HG02840 (cell line): ENCODE data around the gene SLC16A11.
"Not testable (repeated sequence)": the region's sequence is repeated elsewhere in the genome, so short reads cannot be mapped to it uniquely, and the experiment has no call there.

Source experiments
- ATAC-seq: cut with Tn5 transposase; IDR thresholded peaks from one replicate; pipeline ENCODE4 v1.9.1; 2021; ENCODE audit warnings: mild to moderate bottlenecking, moderate library complexity, moderate number of reproducible peaks; ENCODE audit not compliant: unreplicated experiment, low FRiP score

Gene SLC16A11, protein sequence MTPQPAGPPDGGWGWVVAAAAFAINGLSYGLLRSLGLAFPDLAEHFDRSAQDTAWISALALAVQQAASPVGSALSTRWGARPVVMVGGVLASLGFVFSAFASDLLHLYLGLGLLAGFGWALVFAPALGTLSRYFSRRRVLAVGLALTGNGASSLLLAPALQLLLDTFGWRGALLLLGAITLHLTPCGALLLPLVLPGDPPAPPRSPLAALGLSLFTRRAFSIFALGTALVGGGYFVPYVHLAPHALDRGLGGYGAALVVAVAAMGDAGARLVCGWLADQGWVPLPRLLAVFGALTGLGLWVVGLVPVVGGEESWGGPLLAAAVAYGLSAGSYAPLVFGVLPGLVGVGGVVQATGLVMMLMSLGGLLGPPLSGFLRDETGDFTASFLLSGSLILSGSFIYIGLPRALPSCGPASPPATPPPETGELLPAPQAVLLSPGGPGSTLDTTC

GRCh38 chr17:7043497-7044198 is at the start of gene SLC16A11:
TSS of gene SLC16A11 (minus strand) at chr17:7044092. CDS start at chr17:7043513, 579 bp downstream.
- ATAC-seq: no peak

GRCh38 chr17:7091311-7092005 is 47.6 kb upstream of the SLC16A11 start:
- not testable (repeated sequence) for ATAC-seq

- not testable (repeated sequence) for ATAC-seq
Observed at GRCh38 chr17:7089570-7089969, 45.7 kb upstream of the SLC16A11 start.

- not testable (repeated sequence) for ATAC-seq
Observed at GRCh38 chr17:7088442-7088841, 44.5 kb upstream of the SLC16A11 start.

DNA sequence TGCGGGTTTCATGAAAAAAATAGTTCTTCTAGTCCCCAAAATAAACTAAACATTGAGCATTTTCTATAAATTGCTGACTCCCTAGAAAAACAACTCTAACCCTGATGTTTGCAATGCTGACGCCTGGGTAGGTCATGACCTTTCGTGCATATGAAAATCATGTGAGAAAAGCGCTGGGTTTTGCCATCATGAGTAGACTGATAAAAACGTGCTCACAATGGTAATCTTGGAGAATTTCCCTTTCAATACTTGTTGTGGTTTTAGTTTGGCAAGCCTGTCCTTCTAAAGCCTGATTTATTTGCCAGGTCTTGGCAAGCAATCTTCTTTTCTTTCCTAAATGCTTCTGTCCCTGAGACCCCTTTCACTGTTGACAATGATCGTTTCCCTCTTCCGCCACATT is 40.2 kb upstream of the SLC16A11 start:
- no peak for ATAC-seq

- no peak for ATAC-seq
Observed at GRCh38 chr17:7083592-7083991, 39.7 kb upstream of the SLC16A11 start.

- no peak for ATAC-seq
Observed at GRCh38 chr17:7081341-7082062, 37.6 kb upstream of the SLC16A11 start.

DNA sequence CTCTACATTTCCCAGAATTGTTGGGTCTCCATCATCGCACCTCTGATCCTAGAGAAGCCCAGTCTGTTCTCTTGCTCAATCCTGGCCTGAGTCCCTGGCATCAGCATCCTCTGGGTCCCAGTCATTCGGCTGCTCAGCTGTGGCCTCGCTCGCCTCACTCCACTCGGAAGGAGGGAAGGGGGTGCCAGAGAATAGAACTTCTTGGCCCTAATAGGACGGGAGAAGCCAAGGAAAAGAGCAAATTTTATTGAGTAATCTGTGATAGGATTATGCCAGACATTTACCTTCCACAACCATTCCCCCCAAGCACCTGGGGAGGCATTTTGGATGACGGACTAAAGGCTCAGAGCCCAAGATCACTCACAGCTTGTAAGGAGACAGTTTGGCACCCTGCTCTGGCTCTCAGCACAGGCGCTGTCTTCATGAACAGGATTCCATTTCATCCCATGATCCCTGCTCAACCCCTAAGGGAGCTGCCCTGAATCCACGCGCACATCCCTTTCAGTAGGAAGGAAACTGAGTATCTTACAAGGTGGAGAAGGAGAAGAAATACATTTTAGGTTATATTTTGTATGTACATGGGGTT is 36.7 kb upstream of the SLC16A11 start:
- ATAC-seq: no peak

DNA sequence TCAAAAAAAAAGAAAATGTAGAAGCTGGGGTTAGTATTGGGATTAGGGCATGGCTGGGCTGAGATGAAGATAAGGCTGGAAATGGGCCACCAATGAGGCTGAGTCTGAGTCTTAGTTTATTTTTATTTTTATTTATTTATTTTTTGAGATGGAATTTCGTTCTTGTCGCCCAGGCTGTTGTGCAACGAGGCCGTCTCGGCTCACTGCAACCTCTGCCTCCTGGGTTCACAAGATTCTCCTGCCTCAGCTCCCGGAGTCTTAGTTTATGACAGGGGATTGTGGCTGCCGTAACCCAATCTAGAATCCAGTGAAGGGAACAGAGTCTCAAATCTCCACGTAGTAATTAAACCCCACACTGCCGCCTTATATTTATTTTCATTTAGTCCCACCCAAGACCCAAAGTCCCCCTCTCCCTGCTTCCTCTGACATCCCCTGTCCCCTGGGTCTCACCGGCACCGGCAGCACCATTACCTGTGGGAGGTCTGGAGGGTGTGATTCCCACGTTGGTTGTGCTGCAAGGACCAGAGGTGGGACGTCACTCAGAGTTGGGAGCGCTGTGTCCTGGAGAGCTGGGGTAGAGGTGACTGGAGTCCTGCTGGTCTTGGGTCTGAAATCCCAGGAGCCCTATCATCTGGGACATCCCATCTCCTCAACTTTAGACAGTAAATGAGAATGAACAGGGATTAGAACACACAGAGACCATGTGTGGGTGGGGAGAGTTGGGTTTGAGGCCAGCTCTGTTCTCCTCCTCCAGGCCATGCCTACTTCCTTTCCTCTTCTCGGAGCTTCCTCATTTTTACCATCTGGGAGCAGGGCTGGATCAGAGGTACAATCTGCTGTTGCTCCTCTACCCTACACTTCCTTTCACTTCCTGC is 35.9 kb upstream of the SLC16A11 start, which contains the start of gene CLEC10A:
CLEC10A (minus strand) TSS at position 671 of the 875 bp plus-strand sequence. CDS start 1,439 bp downstream, outside the sequence.
- no peak for ATAC-seq

GRCh38 chr17:7078711-7079110 is 34.8 kb upstream of the SLC16A11 start:
- ATAC-seq: no peak

GRCh38 chr17:7077911-7078546 is 34.1 kb upstream of the SLC16A11 start:
- no peak for ATAC-seq

DNA sequence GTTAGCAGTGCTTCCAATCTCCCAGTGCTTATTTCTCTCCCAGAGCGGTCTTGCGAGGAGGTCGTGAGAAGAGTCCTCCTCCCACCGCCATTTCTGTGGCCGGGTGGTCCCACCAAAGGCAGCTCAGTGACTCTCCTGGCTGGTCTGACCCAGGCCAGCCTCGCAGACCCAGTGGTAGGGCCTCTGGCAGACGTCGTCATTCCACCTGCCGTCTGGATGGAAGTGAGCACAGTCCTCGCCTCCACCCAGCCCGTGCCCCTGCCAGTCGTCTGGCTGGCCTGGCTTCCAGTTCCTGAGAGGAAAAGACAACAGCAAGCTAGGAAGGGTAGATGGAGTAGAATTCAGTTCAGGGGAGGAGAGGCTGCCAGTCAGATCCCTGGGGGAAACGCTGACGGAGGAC is 31.0 kb upstream of the SLC16A11 start:
- ATAC-seq: no peak

GRCh38 chr17:7072406-7072805 is 28.5 kb upstream of the SLC16A11 start:
- no peak for ATAC-seq

GRCh38 chr17:7070712-7071111 is 26.8 kb upstream of the SLC16A11 start:
- no peak for ATAC-seq

DNA sequence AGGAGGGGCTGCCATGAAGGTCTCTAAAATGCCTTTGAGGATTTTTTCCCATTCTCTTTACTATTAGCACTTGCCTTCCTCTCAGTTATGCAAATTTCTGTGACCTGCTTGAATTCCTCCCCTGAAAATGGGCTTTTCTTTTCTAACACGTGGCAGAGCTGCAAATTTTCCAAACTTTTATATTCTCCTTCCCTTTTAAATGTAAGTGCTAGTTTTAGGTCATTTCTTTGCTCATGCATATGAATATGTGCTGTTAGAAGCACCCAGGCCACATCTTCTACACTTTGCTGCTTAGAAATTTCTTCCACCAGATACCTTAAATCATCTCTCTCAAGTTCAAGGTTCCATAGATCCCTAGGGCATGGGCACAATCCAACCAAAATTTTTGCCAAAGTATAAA is 24.4 kb upstream of the SLC16A11 start:
- no peak for ATAC-seq

- ATAC-seq: no peak
Observed at GRCh38 chr17:7067198-7067597, 23.3 kb upstream of the SLC16A11 start.

GRCh38 chr17:7064261-7064660 is 20.4 kb upstream of the SLC16A11 start:
- no peak for ATAC-seq

GRCh38 chr17:7063518-7064094 is 19.7 kb upstream of the SLC16A11 start:
- ATAC-seq: no peak
